H9 (cell line): ENCODE data around the gene LUZP1. TPM values are rescaled to one million over a fixed set of nuclear protein-coding genes. Genes with fewer than 3 reads are reported as not detected.

ENCODE experiments used
- DNase-seq: peaks from one replicate; pipeline ENCODE4 v3.0.0-alpha.2; 2017
- H2AFZ ChIP-seq: one replicate; pipeline ENCODE4 v1.6.1; 2013; ENCODE audit warnings: mild to moderate bottlenecking, low read length, control low read depth, moderate library complexity
- H2AK5ac ChIP-seq: 2 replicates; pipeline ENCODE4 v1.6.1; 2013; ENCODE audit warnings: low read length, control low read depth, mixed read lengths; ENCODE audit not compliant: insufficient read length
- H2BK120ac ChIP-seq: one replicate; pipeline ENCODE4 v1.6.1; 2013; ENCODE audit warnings: low read depth, mild to moderate bottlenecking, low read length, control low read depth, inconsistent platforms; ENCODE audit not compliant: poor library complexity, severe bottlenecking
- H2BK12ac ChIP-seq: 2 replicates; pipeline ENCODE4 v1.6.1; 2013; ENCODE audit warnings: low read length, control low read depth, mixed read lengths, low read depth; ENCODE audit not compliant: insufficient read length
- H2BK15ac ChIP-seq: 2 replicates; pipeline ENCODE4 v1.6.1; 2013; ENCODE audit warnings: low read depth, low read length, control low read depth
- H2BK20ac ChIP-seq: one replicate; pipeline ENCODE4 v1.6.1; 2013; ENCODE audit warnings: low read depth, mild to moderate bottlenecking, low read length, control low read depth, inconsistent platforms; ENCODE audit not compliant: poor library complexity, severe bottlenecking
- H2BK5ac ChIP-seq: 2 replicates; pipeline ENCODE4 v1.6.1; 2013; ENCODE audit warnings: low read length, control low read depth, mixed read lengths; ENCODE audit not compliant: insufficient read length
- H3K14ac ChIP-seq: 2 replicates; pipeline ENCODE4 v1.6.1; 2013; ENCODE audit warnings: low read length, control low read depth; ENCODE audit not compliant: insufficient read depth
- H3K18ac ChIP-seq: 2 replicates; pipeline ENCODE4 v1.6.1; 2013; ENCODE audit warnings: low read depth, mild to moderate bottlenecking, mixed read lengths, low read length, control low read depth; ENCODE audit not compliant: insufficient read length
- H3K23ac ChIP-seq: 2 replicates; pipeline ENCODE4 v1.6.1; 2013; ENCODE audit warnings: low read length, control low read depth, mixed read lengths, low read depth; ENCODE audit not compliant: insufficient read length
- H3K23me2 ChIP-seq: 2 replicates; pipeline ENCODE4 v1.6.1; 2013; ENCODE audit warnings: low read depth, mild to moderate bottlenecking, mixed read lengths, low read length, control low read depth; ENCODE audit not compliant: insufficient read length, poor library complexity, severe bottlenecking
- H3K27ac ChIP-seq: 2 replicates; pipeline ENCODE4 v1.5.1; 2013; ENCODE audit warnings: low read length, control low read depth, mixed read lengths, low read depth; ENCODE audit not compliant: insufficient read length
- H3K27me3 ChIP-seq: 2 replicates; pipeline ENCODE4 v1.6.1; 2013; ENCODE audit warnings: low read length, control low read depth, inconsistent platforms; ENCODE audit not compliant: insufficient read depth
- H3K4ac ChIP-seq: 2 replicates; pipeline ENCODE4 v1.6.1; 2013; ENCODE audit warnings: low read depth, mild to moderate bottlenecking, control low read depth, inconsistent platforms, low read length, moderate library complexity
- H3K4me1 ChIP-seq: 2 replicates; pipeline ENCODE4 v1.6.1; 2013; ENCODE audit warnings: low read length, control low read depth, inconsistent platforms; ENCODE audit not compliant: insufficient read depth
- H3K4me2 ChIP-seq: 2 replicates; pipeline ENCODE4 v1.6.1; 2013; ENCODE audit warnings: low read length, control low read depth, mixed read lengths; ENCODE audit not compliant: insufficient read length, insufficient read depth
- H3K56ac ChIP-seq: 2 replicates; pipeline ENCODE4 v1.6.1; 2013; ENCODE audit warnings: low read depth, mild to moderate bottlenecking, mixed read lengths, low read length, control low read depth; ENCODE audit not compliant: insufficient read length
- H3K79me1 ChIP-seq: 2 replicates; pipeline ENCODE4 v1.6.1; 2013; ENCODE audit warnings: low read depth, mild to moderate bottlenecking, moderate library complexity, low read length, control low read depth, inconsistent platforms; ENCODE audit not compliant: insufficient read depth, poor library complexity, severe bottlenecking
- H3K79me2 ChIP-seq: 2 replicates; pipeline ENCODE4 v1.6.1; 2013; ENCODE audit warnings: low read length, control low read depth, inconsistent platforms; ENCODE audit not compliant: insufficient read depth
- H3K9ac ChIP-seq: 2 replicates; pipeline ENCODE4 v1.6.1; 2013; ENCODE audit warnings: low read length, control low read depth, mixed read lengths; ENCODE audit not compliant: insufficient read length; ENCODE audit errors: extremely low read depth
- H3K9me3 ChIP-seq: one replicate; pipeline ENCODE4 v1.6.1; 2013; ENCODE audit warnings: low read depth, low read length, inconsistent platforms; ENCODE audit not compliant: control insufficient read depth
- H3T11ph ChIP-seq: one replicate; pipeline ENCODE4 v1.6.1; 2013; ENCODE audit warnings: mild to moderate bottlenecking, low read length, control low read depth, inconsistent platforms
- H4K20me1 ChIP-seq: one replicate; pipeline ENCODE4 v1.6.1; 2013; ENCODE audit not compliant: control insufficient read depth, insufficient read length, insufficient read depth
- H4K5ac ChIP-seq: 2 replicates; pipeline ENCODE4 v1.6.1; 2013; ENCODE audit warnings: low read depth, mild to moderate bottlenecking, mixed read lengths, low read length, control low read depth; ENCODE audit not compliant: insufficient read length
- H4K8ac ChIP-seq: replicated peaks from 2 replicates; pipeline ENCODE4 v1.6.1; 2013; ENCODE audit warnings: low read length, control low read depth, mixed read lengths, low read depth; ENCODE audit not compliant: insufficient read length
- H4K91ac ChIP-seq: 2 replicates; pipeline ENCODE4 v1.6.1; 2013; ENCODE audit warnings: low read depth, mild to moderate bottlenecking, moderate library complexity, mixed read lengths, low read length, control low read depth; ENCODE audit not compliant: insufficient read length
- H3K27ac Mint-ChIP-seq, 3 experiments: 2 replicates in 2 of 3; 3 replicates in 1 of 3; pipeline ENCODE4 v1.8.0; 2020 to 2021; ENCODE audit warnings: mixed read lengths in 3 of 3, mild to moderate bottlenecking in 1 of 3, moderate library complexity in 1 of 3
- H3K27me3 Mint-ChIP-seq: 2 replicates; pipeline ENCODE4 v1.8.0; 2021; ENCODE audit warnings: low read depth, mild to moderate bottlenecking, moderate library complexity, mixed read lengths
- H3K36me3 Mint-ChIP-seq, 3 experiments: 2 replicates in 2 of 3; 3 replicates in 1 of 3; pipeline ENCODE4 v1.8.0; 2020 to 2021; ENCODE audit warnings: low read depth in 3 of 3, mixed read lengths in 3 of 3; ENCODE audit not compliant: insufficient read depth in 1 of 3
- H3K4me1 Mint-ChIP-seq, 2 experiments: 2 replicates each; pipeline ENCODE4 v1.8.0; 2020; ENCODE audit warnings: mixed read lengths in 2 of 2
- H3K4me3 Mint-ChIP-seq, 2 experiments: 2 replicates in 1 of 2; 3 replicates in 1 of 2; pipeline ENCODE4 v1.8.0; 2020 to 2021; ENCODE audit warnings: mild to moderate bottlenecking in 2 of 2, mixed read lengths in 2 of 2, moderate library complexity in 1 of 2
- H3K9me3 Mint-ChIP-seq, 2 experiments: 2 replicates in 1 of 2; 3 replicates in 1 of 2; pipeline ENCODE4 v1.8.0; 2020; ENCODE audit warnings: mild to moderate bottlenecking in 2 of 2, mixed read lengths in 2 of 2, moderate library complexity in 1 of 2
- WGBS: extraction: QIAGEN DNeasy Blood & Tissue Kit; methylation state at CpG from one replicate; pipeline ENCODE4 v1.1.7; 2013; ENCODE audit warnings: missing lambda C conversion rate, low lambda C conversion rate, mixed read lengths; ENCODE audit not compliant: insufficient read length; ENCODE audit errors: extremely low coverage; 5-methylcytosine and 5-hydroxymethylcytosine counted together
- total RNA-seq: library from RNA; stranded (reverse); gene quantifications from 2 replicates; pipeline ENCODE4 v1.2.1, GENCODE V29; 2021
- TF ChIP-seq, protein P1 (sequence below): fragments of 200-600 bp; sonication (generic); conservative IDR thresholded peaks from 3 replicates; pipeline ENCODE4 v1.8.0; 2021; ENCODE audit warnings: antibody characterized with exemption, mild to moderate bottlenecking

The LUZP1 gene
- total RNA-seq, 1 experiment from 2014 or later: 48.2 TPM

DNA sequence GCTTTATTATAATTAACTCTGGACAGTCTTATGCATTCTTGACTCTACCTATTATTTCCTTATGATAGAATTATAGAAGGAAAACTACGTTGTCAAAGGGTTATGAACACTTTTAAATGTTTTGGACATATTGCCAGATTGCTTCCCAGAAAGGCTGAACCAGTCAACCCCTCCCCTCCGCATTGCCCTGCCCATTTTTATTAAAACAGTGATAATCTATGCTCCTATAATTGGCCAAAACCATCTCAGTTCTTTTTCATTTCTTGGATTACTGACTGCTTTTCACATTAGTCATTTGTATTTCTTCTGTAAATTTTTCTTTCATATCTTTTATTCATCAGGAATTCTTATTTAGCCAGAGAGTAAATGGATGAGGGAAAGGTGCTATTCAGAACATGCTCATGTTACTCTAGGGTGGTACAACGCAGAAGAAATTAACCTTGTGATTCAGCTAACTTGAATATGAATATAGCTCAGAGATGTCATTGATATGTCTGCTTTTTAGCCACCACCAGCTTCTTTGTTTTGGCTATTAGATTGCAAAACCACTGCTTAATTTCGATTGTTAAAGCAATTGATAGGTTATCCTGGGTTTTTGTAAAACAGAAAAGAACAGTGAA lies 117.3 kb downstream of the LUZP1 start:
- Histone ChIP-seq H3K79me1 (no peaks in the 10 kb centered on the region), H3T11ph (no peak overlapping the region), H2BK15ac (no peak overlapping the region), H2AK5ac (no peak overlapping the region), H3K23ac (no peak overlapping the region), H3K9ac (no peak overlapping the region), H3K79me2 (peaks cover 3% of the 10 kb centered on the region; the same call in 1 of the 2 replicates), H3K56ac (no peak overlapping the region), H3K9me3 (no peaks in the 10 kb centered on the region), H4K8ac (no peak overlapping the region), H2BK12ac (no peak overlapping the region), H3K4me2 (no peak overlapping the region), H3K4ac (no peak overlapping the region), H4K91ac (no peak overlapping the region), H3K14ac (no peak overlapping the region), H2BK120ac (no peak overlapping the region), H3K27ac (no peak overlapping the region), H2BK20ac (no peak overlapping the region), H3K4me1 (no peaks in the 10 kb centered on the region), H2AFZ (no peak overlapping the region), H3K18ac (no peak overlapping the region), H3K27me3 (no peaks in the 10 kb centered on the region), H3K23me2 (no peaks in the 10 kb centered on the region), H4K20me1 (no peaks in the 10 kb centered on the region), H2BK5ac (no peak overlapping the region), H4K5ac (no peak overlapping the region)
- no peak overlapping the region for H3K4me3 Mint-ChIP-seq
- DNase-seq: no peak
- peaks cover 13 to 15% of the 10 kb centered on the region in 2 experiments for H3K4me1 Mint-ChIP-seq
- WGBS: no CpG with 5 or more reads among the region's 4 CpGs
- TF ChIP-seq, protein P1, sequence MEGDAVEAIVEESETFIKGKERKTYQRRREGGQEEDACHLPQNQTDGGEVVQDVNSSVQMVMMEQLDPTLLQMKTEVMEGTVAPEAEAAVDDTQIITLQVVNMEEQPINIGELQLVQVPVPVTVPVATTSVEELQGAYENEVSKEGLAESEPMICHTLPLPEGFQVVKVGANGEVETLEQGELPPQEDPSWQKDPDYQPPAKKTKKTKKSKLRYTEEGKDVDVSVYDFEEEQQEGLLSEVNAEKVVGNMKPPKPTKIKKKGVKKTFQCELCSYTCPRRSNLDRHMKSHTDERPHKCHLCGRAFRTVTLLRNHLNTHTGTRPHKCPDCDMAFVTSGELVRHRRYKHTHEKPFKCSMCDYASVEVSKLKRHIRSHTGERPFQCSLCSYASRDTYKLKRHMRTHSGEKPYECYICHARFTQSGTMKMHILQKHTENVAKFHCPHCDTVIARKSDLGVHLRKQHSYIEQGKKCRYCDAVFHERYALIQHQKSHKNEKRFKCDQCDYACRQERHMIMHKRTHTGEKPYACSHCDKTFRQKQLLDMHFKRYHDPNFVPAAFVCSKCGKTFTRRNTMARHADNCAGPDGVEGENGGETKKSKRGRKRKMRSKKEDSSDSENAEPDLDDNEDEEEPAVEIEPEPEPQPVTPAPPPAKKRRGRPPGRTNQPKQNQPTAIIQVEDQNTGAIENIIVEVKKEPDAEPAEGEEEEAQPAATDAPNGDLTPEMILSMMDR: no peak
- H3K27ac Mint-ChIP-seq: peak overlapping the region in 1 of 3 experiments; percentile 65; a peak in 2 of 7 replicates
- peaks cover 16 to 51% (median 39%) of the 10 kb centered on the region in 3 experiments for H3K36me3 Mint-ChIP-seq
- no peaks in the 10 kb centered on the region for H3K27me3 Mint-ChIP-seq
- no peaks in the 10 kb centered on the region for H3K9me3 Mint-ChIP-seq
